HepG2 (cell line): ENCODE measurements around the gene TJP3. TPM values are rescaled to one million over a fixed set of nuclear protein-coding genes. Genes with fewer than 3 reads are reported as not detected.
A peak's percentile ranks its signal among the peaks of the same experiment; 100 is the strongest.

Experiments
- DPF2 ChIP-seq: sonication (generic); formaldehyde crosslinking; IDR thresholded peaks from 2 replicates; pipeline ENCODE4 v1.4.0; 2020; ENCODE audit warnings: mild to moderate bottlenecking, low read depth, missing genetic modification reagents, borderline replicate concordance
- FOXK1 ChIP-seq: sonication (generic); formaldehyde crosslinking; IDR thresholded peaks from 2 replicates; pipeline ENCODE4 v1.4.0; 2020; ENCODE audit warnings: low read depth, missing genetic modification reagents, borderline replicate concordance
- JDP2 ChIP-seq: sonication (generic); formaldehyde crosslinking; IDR thresholded peaks from 2 replicates; pipeline ENCODE4 v1.8.1; 2022; ENCODE audit warnings: missing genetic modification reagents, borderline replicate concordance
- KMT2B ChIP-seq: IDR thresholded peaks from 2 replicates; pipeline ENCODE4 v1.6.1; 2016; ENCODE audit warnings: missing genetic modification reagents, missing compliant biosample characterization
- NCOR1 ChIP-seq: fragments of 200-600 bp; sonication (generic); IDR thresholded peaks from 2 replicates; pipeline ENCODE4 v1.7.0; 2017; ENCODE audit warnings: antibody characterized with exemption, low read length, borderline replicate concordance
- NFAT5 ChIP-seq: sonication (generic); formaldehyde crosslinking; IDR thresholded peaks from 2 replicates; pipeline ENCODE4 v1.4.0; 2020; ENCODE audit warnings: missing genetic modification reagents
- SP140L ChIP-seq: sonication (generic); formaldehyde crosslinking; IDR thresholded peaks from 2 replicates; pipeline ENCODE4 v1.4.0; 2020; ENCODE audit warnings: missing genetic modification reagents, borderline replicate concordance
- TAF1 ChIP-seq: sonication (generic); formaldehyde crosslinking; IDR thresholded peaks from 2 replicates; pipeline ENCODE4 v1.4.0; 2020; ENCODE audit warnings: missing genetic modification reagents
- ZBTB7B ChIP-seq: sonication (generic); formaldehyde crosslinking; IDR thresholded peaks from 2 replicates; pipeline ENCODE4 v1.4.0; 2020; ENCODE audit warnings: missing genetic modification reagents
- ZHX1 ChIP-seq: sonication (generic); formaldehyde crosslinking; IDR thresholded peaks from 2 replicates; pipeline ENCODE4 v1.8.1; 2022; ENCODE audit warnings: low read depth, mild to moderate bottlenecking, missing genetic modification reagents
- ZNF432 ChIP-seq: sonication (generic); formaldehyde crosslinking; IDR thresholded peaks from 2 replicates; pipeline ENCODE4 v1.5.0; 2020; ENCODE audit warnings: missing genetic modification reagents, mild to moderate bottlenecking, borderline replicate concordance
- ZNF569 ChIP-seq: sonication (generic); formaldehyde crosslinking; IDR thresholded peaks from 2 replicates; pipeline ENCODE4 v1.5.0; 2020; ENCODE audit warnings: mild to moderate bottlenecking, missing genetic modification reagents, moderate library complexity, borderline replicate concordance
- ZSCAN30 ChIP-seq: sonication (generic); formaldehyde crosslinking; IDR thresholded peaks from 2 replicates; pipeline ENCODE4 v1.5.0; 2020; ENCODE audit warnings: mild to moderate bottlenecking, missing genetic modification reagents
- polyA plus RNA-seq, 8 experiments: library from polyadenylated mRNA; depleted of rRNA in 3 of 8; stranded (reverse) in 7 of 8; unstranded in 1 of 8; fragments of >200 nt; fragmentation: Illumina TruSeq in 4 of 8; extraction: Trizol in 4 of 8; gene quantifications; 2 replicates each; pipeline versions ENCODE4 v1.2.1 to v1.2.3, GENCODE V29; 2011 to 2016; ENCODE audit warnings: low read depth in 4 of 8, missing spikeins in 1 of 8, mixed read lengths in 1 of 8; ENCODE audit not compliant: insufficient read depth in 1 of 8
- total RNA-seq, 5 experiments: library from RNA; depleted of rRNA; stranded (reverse); fragments of >200 nt; fragmentation: Illumina TruSeq; extraction: Trizol; gene quantifications; 2 replicates each; pipeline ENCODE4 v1.2.3, GENCODE V29; 2016; ENCODE audit warnings: low read depth in 1 of 5
- TF ChIP-seq, protein P1 (sequence below): sonication (generic); formaldehyde crosslinking; IDR thresholded peaks from 2 replicates; pipeline ENCODE4 v1.4.0; 2020; ENCODE audit warnings: mild to moderate bottlenecking, missing genetic modification reagents, borderline replicate concordance
- TF ChIP-seq, protein P2 (sequence below): sonication (generic); formaldehyde crosslinking; IDR thresholded peaks from 2 replicates; pipeline ENCODE4 v1.4.0; 2020; ENCODE audit warnings: mild to moderate bottlenecking, missing genetic modification reagents

Gene TJP3
- total and polyA plus RNA-seq, 2 of the 13 experiments (the other 11 are each of a cell fraction or from before 2014, with no cell fraction given) = 2.3 to 21.5 TPM

DNA sequence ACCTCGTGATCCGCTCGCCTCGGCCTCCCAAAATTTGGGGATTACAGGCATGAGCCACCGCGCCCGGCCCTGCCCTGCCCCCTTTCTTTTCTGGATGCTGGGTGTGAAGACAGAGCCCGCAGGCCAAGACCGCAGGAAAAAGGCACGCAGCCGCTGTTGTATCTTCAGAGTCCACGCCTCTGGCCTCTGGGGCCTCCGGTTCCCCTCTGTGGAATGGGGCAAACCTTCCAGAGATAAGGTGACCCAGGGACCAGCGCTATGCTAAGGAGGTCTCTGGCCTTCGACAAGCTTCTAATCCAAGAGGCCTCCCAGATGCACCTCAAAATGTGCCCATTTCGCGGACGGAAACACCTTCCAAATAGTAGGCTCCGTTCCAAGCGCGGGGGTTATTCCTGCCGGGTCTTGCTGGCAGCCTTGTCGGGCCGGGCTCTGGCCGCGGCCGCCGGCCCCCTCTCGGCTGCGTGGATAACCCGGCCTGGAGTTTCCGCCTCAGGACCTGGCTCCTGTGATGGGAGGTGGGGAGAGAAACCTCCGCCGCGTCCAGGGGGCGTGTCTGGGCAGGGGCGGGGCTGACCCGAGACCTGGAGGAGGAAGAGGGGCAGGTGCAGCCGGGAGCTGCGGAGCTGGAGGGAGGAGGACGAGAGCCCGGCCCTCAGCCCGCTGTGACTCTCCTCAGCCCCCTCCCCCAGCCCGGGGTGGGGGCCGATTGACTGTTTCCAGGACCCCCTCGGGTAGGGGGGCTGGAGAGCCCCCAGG lies 13.1 kb downstream of the TJP3 start (continued):
- TF ChIP-seq, protein P1, sequence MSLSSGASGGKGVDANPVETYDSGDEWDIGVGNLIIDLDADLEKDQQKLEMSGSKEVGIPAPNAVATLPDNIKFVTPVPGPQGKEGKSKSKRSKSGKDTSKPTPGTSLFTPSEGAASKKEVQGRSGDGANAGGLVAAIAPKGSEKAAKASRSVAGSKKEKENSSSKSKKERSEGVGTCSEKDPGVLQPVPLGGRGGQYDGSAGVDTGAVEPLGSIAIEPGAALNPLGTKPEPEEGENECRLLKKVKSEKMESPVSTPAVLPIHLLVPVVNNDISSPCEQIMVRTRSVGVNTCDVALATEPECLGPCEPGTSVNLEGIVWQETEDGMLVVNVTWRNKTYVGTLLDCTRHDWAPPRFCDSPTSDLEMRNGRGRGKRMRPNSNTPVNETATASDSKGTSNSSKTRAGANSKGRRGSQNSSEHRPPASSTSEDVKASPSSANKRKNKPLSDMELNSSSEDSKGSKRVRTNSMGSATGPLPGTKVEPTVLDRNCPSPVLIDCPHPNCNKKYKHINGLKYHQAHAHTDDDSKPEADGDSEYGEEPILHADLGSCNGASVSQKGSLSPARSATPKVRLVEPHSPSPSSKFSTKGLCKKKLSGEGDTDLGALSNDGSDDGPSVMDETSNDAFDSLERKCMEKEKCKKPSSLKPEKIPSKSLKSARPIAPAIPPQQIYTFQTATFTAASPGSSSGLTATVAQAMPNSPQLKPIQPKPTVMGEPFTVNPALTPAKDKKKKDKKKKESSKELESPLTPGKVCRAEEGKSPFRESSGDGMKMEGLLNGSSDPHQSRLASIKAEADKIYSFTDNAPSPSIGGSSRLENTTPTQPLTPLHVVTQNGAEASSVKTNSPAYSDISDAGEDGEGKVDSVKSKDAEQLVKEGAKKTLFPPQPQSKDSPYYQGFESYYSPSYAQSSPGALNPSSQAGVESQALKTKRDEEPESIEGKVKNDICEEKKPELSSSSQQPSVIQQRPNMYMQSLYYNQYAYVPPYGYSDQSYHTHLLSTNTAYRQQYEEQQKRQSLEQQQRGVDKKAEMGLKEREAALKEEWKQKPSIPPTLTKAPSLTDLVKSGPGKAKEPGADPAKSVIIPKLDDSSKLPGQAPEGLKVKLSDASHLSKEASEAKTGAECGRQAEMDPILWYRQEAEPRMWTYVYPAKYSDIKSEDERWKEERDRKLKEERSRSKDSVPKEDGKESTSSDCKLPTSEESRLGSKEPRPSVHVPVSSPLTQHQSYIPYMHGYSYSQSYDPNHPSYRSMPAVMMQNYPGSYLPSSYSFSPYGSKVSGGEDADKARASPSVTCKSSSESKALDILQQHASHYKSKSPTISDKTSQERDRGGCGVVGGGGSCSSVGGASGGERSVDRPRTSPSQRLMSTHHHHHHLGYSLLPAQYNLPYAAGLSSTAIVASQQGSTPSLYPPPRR (CRISPR knock-in tag) = no peak
- TF ChIP-seq ZBTB7B (CRISPR knock-in tag) (peak; percentile 36; the same call in 1 of the 2 replicates), JDP2 (CRISPR knock-in tag) (no peak), NFAT5 (0 out of 2 replicates have a peak, but pooled peaks have one; percentile 34), NCOR1 (no peak), DPF2 (CRISPR knock-in tag) (no peak), TAF1 (CRISPR knock-in tag) (no peak), ZNF569 (CRISPR knock-in tag) (0 out of 2 replicates have a peak, but pooled peaks have one; percentile 34), ZHX1 (CRISPR knock-in tag) (0 out of 2 replicates have a peak, but pooled peaks have one; percentile 51), ZNF432 (CRISPR knock-in tag) (no peak), SP140L (CRISPR knock-in tag) (no peak), ZSCAN30 (CRISPR knock-in tag) (no peak), KMT2B (no peak), FOXK1 (peak; percentile 57; the same call in 1 of the 2 replicates)
- TF ChIP-seq, protein P2, sequence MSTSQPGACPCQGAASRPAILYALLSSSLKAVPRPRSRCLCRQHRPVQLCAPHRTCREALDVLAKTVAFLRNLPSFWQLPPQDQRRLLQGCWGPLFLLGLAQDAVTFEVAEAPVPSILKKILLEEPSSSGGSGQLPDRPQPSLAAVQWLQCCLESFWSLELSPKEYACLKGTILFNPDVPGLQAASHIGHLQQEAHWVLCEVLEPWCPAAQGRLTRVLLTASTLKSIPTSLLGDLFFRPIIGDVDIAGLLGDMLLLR = no peak
